ENCODE data around the gene RBP5.

The RBP5 gene

GRCh38 chr12:7075939-7076338 is 52.8 kb downstream of the RBP5 start:
- Histone ChIP-seq H3K36me3 (no peaks in the 10 kb centered on the region), H3K9me3 (no peaks in the 10 kb centered on the region), H3K4me3 (ENCODE audit: low read depth, low read length) (no peak overlapping the region), H3K4me1 (no peaks in the 10 kb centered on the region), H3K27me3 (peaks cover 30% of the 10 kb centered on the region)
- no peak for DNase-seq
- TF ChIP-seq, protein P1, sequence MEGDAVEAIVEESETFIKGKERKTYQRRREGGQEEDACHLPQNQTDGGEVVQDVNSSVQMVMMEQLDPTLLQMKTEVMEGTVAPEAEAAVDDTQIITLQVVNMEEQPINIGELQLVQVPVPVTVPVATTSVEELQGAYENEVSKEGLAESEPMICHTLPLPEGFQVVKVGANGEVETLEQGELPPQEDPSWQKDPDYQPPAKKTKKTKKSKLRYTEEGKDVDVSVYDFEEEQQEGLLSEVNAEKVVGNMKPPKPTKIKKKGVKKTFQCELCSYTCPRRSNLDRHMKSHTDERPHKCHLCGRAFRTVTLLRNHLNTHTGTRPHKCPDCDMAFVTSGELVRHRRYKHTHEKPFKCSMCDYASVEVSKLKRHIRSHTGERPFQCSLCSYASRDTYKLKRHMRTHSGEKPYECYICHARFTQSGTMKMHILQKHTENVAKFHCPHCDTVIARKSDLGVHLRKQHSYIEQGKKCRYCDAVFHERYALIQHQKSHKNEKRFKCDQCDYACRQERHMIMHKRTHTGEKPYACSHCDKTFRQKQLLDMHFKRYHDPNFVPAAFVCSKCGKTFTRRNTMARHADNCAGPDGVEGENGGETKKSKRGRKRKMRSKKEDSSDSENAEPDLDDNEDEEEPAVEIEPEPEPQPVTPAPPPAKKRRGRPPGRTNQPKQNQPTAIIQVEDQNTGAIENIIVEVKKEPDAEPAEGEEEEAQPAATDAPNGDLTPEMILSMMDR (IDR thresholded peaks at IDR 0.05; ENCODE audit: low read depth, low read length) = no peak

- TF ChIP-seq, protein P1 (IDR thresholded peaks at IDR 0.05; ENCODE audit: low read depth, low read length) = no peak
- no peak for DNase-seq
- Histone ChIP-seq H3K4me3 (ENCODE audit: low read depth, low read length) (no peak overlapping the region), H3K36me3 (no peaks in the 10 kb centered on the region), H3K9me3 (no peaks in the 10 kb centered on the region), H3K4me1 (no peaks in the 10 kb centered on the region), H3K27me3 (peaks cover 33% of the 10 kb centered on the region)
These were observed 53.2 kb downstream of the RBP5 start for GRCh38 chr12:7075518-7075917.

DNA sequence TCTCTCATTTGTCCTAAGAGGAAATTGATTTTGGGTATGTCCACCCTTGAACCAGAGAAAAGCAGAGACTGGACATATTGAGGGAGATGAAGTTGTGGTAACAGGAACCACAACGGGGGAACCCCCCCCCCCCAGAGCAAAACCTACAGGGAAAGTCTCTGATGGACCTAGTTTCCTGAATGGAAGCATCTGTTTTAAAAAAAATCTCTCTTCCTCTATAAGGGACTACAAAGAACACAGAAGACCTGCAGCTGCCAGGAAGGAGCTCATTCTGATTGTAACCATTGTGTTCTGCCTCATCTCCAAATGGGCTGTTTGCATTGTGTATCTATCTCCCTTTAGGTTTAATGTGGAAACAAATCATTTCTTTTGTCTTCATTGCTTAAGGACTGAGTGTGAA is 54.7 kb downstream of the RBP5 start:
- DNase-seq = no peak
- TF ChIP-seq, protein P1 (IDR thresholded peaks at IDR 0.05; ENCODE audit: low read depth, low read length) = no peak
- Histone ChIP-seq H3K9me3 (no peaks in the 10 kb centered on the region), H3K27me3 (peaks cover 43% of the 10 kb centered on the region), H3K4me1 (no peaks in the 10 kb centered on the region), H3K36me3 (no peaks in the 10 kb centered on the region), H3K4me3 (ENCODE audit: low read depth, low read length) (no peak overlapping the region)

All from BE2C (cell line).